Fibroblast of lung (primary cell): ENCODE measurements around the gene LENG9. TPM values are rescaled to one million over a fixed set of nuclear protein-coding genes. Genes with fewer than 3 reads are reported as not detected.
"Not testable (repeated sequence)": the region's sequence is repeated elsewhere in the genome, so short reads cannot be mapped to it uniquely, and the experiment has no call there.

Experiments
- DNase-seq, 2 donors: peaks; one replicate each; pipeline versions ENCODE4 v3.0.0 to v3.0.0-alpha.2; 2010; ENCODE audit warnings: low read depth in 2 of 2
- H2AFZ ChIP-seq: 2 replicates; pipeline ENCODE4 v1.5.1; 2012; ENCODE audit warnings: low read length, control low read depth, inconsistent platforms
- H3K27ac ChIP-seq: 2 replicates; pipeline ENCODE4 v1.5.1; 2011; ENCODE audit warnings: low read length, control low read depth; ENCODE audit not compliant: insufficient read depth
- H3K27me3 ChIP-seq: 2 replicates; pipeline ENCODE4 v1.5.1; 2011; ENCODE audit warnings: mild to moderate bottlenecking, low read length; ENCODE audit not compliant: control insufficient read depth, insufficient read depth
- H3K36me3 ChIP-seq: 2 replicates; pipeline ENCODE4 v1.5.1; 2011; ENCODE audit warnings: low read length; ENCODE audit not compliant: control insufficient read depth, insufficient read depth
- H3K4me1 ChIP-seq: 2 replicates; pipeline ENCODE4 v1.5.1; 2011; ENCODE audit warnings: low read length; ENCODE audit not compliant: control insufficient read depth, insufficient read depth; ENCODE audit errors: extremely low read depth
- H3K4me2 ChIP-seq: 2 replicates; pipeline ENCODE4 v1.5.1; 2011; ENCODE audit warnings: low read length, control low read depth; ENCODE audit not compliant: insufficient read depth; ENCODE audit errors: extremely low read depth
- H3K4me3 ChIP-seq, 4 experiments: fragments of 200-600 bp in 1 of 4; sonication (generic) in 1 of 4; replicated peaks in 1 of 4; 2 replicates each; pipeline ENCODE4 v1.5.1; 2011 to 2016; ENCODE audit warnings: low read length in 4 of 4, low read depth in 3 of 4, mild to moderate bottlenecking in 3 of 4, control low read depth in 2 of 4, inconsistent platforms in 1 of 4, mixed read lengths in 1 of 4; ENCODE audit not compliant: insufficient read depth in 1 of 4; ENCODE audit errors: control extremely low read depth in 1 of 4
- H3K79me2 ChIP-seq: 2 replicates; pipeline ENCODE4 v1.5.1; 2012; ENCODE audit warnings: mild to moderate bottlenecking, low read length, inconsistent platforms; ENCODE audit not compliant: control insufficient read depth, insufficient read depth
- H3K9ac ChIP-seq: 2 replicates; pipeline ENCODE4 v1.5.1; 2011; ENCODE audit warnings: mild to moderate bottlenecking, low read length, control low read depth; ENCODE audit not compliant: insufficient read depth
- H3K9me3 ChIP-seq: 2 replicates; pipeline ENCODE4 v1.5.1; 2012; ENCODE audit warnings: low read depth, low read length; ENCODE audit not compliant: control insufficient read depth, insufficient read depth
- H4K20me1 ChIP-seq: 2 replicates; pipeline ENCODE4 v1.5.1; 2011; ENCODE audit warnings: low read length; ENCODE audit not compliant: control insufficient read depth, insufficient read depth; ENCODE audit errors: extremely low read depth
- CTCF ChIP-seq, 2 donors: IDR thresholded peaks in 1 of 2; conservative IDR thresholded peaks in 1 of 2; 1 replicate in 1 of 2; 2 replicates in 1 of 2; pipeline ENCODE4 v1.5.1; 2011 to 2012; ENCODE audit warnings: low read length in 2 of 2, control low read depth in 1 of 2, inconsistent platforms in 1 of 2, low read depth in 1 of 2, mild to moderate bottlenecking in 1 of 2
- EZH2 ChIP-seq: IDR thresholded peaks from 2 replicates; pipeline ENCODE4 v1.5.1; 2012; ENCODE audit warnings: low read length, control low read depth, mild to moderate bottlenecking; ENCODE audit errors: missing control alignments
- polyA minus RNA-seq: library from RNA; depleted of rRNA, polyadenylated mRNA; stranded (reverse); fragments of >200 nt; gene quantifications from 2 replicates; pipeline ENCODE4 v1.2.3, GENCODE V29; 2011; ENCODE audit warnings: low replicate concordance
- polyA plus RNA-seq, 2 donors: library from polyadenylated mRNA; depleted of rRNA in 1 of 2; stranded (reverse) in 1 of 2; unstranded in 1 of 2; fragments of >200 nt; gene quantifications; 2 replicates each; pipeline ENCODE4 v1.2.1, GENCODE V29; 2011 to 2012; ENCODE audit warnings: missing spikeins in 1 of 2
- total RNA-seq: library from RNA; depleted of rRNA; stranded (reverse); fragments of >200 nt; gene quantifications from 2 replicates; pipeline ENCODE4 v1.2.1, GENCODE V29; 2014

The LENG9 gene
- total RNA-seq (14.6 and 16.7 TPM in 2 replicates), polyA plus RNA-seq (0.46 and 0.84 TPM in 2 replicates), polyA minus RNA-seq (0.70 and 2.3 TPM in 2 replicates)
- 1.7 and 3.1 TPM in 2 replicates for polyA plus RNA-seq (2012)

DNA sequence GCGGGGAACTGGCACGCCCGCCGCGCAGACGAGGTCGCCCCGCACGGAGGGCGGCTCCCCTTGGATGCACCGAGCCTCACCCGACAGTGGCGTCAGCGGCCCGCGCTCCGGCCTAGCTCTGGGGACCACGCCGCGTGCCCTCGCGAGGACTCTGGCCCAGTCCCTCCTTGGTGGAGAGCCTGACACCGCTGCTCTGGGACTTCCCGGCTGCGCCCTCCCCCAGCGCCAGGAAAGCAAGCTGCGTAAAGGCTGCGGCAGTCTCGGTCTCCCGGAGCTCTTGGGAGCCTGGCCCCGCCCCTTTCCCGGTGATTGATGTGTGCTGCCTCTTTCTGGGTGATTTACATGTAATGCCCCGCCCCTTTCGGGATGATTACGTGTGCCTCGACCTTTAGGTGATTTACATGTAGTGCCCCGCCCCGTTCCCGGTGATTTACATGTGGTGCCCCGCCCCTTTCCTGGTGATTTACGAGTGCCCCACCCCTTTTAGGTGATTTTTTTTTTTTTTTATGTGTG, at the start of gene LENG9:
Gene LENG9, minus strand, starts transcription at position 248 of the 513 bp plus-strand sequence. CDS start 252 bp downstream, outside the sequence.
- peak within 1 kb of the TSS; percentile 83 for H3K4me2 ChIP-seq
- peak within 1 kb of the TSS; percentile 31 for H2AFZ ChIP-seq
- H3K9me3 ChIP-seq, result no peaks in the 10 kb centered on the region
- H3K79me2 ChIP-seq, result peaks cover 22% of the 10 kb centered on the region
- peak; percentile 99 for DNase-seq
- peaks cover 26% of the 10 kb centered on the region for H3K36me3 ChIP-seq
- peak within 1 kb of the TSS; percentile 96 for H3K27ac ChIP-seq
- TF ChIP-seq EZH2 (no peak), CTCF (conservative IDR thresholded peaks at IDR 0.05 in 1 of 2, IDR thresholded peaks at IDR 0.05 in 1 of 2; ENCODE audit: low read depth in 1 of 2, low read length in 2 of 2) (no peak)
- H3K27me3 ChIP-seq, result no peaks in the 10 kb centered on the region
- peak within 1 kb of the TSS; percentile 90 for H3K9ac ChIP-seq
- H3K4me3 ChIP-seq, result peak within 1 kb of the TSS; percentile 37 to 69 (median 60)
- peaks cover 22% of the 10 kb centered on the region for H3K4me1 ChIP-seq
- H4K20me1 ChIP-seq, result no peaks in the 10 kb centered on the region

- H3K36me3 ChIP-seq, H3K9me3 ChIP-seq, H3K4me3 ChIP-seq, H3K4me1 ChIP-seq, H3K4me2 ChIP-seq, H3K27me3 ChIP-seq, H3K79me2 ChIP-seq, H3K27ac ChIP-seq, H4K20me1 ChIP-seq, H2AFZ ChIP-seq, DNase-seq, H3K9ac ChIP-seq: not testable (repeated sequence)
Measured at GRCh38 chr19:54509200-54509940, 45.8 kb upstream of the LENG9 start.

DNA sequence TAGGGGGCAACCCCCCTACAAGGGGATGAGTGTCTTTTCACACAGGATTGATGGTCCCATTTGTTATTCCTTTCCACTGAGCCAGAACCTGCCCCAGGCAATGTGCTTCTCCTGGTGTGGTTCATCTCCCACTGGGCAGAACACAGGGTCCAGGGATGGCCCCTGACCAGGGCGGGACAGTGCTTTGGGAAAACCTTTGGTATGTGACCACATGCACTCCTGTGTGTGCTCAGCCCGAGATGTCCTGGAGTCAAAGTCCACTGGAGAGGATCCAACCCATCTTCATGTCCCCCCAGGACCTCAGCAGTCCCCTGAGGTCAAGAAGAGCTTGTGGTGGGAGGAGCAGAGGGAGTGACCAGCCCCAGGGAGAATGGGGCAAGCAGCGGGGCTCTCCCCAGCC, 44.9 kb upstream of the LENG9 start:
- H3K4me3 ChIP-seq, H2AFZ ChIP-seq, H3K4me1 ChIP-seq, H3K27me3 ChIP-seq, H3K36me3 ChIP-seq, H3K27ac ChIP-seq, H3K9me3 ChIP-seq, H3K79me2 ChIP-seq, H4K20me1 ChIP-seq, DNase-seq, H3K9ac ChIP-seq, H3K4me2 ChIP-seq: not testable (repeated sequence)

DNA sequence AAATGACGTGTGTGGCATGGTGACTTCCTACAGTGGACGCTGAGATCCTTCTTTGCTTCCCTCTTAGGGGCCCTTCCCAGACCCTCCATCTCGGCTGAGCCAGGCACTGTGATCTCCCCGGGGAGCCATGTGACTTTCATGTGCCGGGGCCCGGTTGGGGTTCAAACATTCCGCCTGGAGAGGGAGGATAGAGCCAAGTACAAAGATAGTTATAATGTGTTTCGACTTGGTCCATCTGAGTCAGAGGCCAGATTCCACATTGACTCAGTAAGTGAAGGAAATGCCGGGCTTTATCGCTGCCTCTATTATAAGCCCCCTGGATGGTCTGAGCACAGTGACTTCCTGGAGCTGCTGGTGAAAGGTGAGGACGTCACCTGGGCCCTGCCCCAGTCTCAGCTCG, 44.2 kb upstream of the LENG9 start:
- no peak overlapping the region for H3K9ac ChIP-seq
- H3K36me3 ChIP-seq, result no peaks in the 10 kb centered on the region
- no peaks in the 10 kb centered on the region for H3K27me3 ChIP-seq
- H3K4me1 ChIP-seq, result no peaks in the 10 kb centered on the region
- TF ChIP-seq CTCF (conservative IDR thresholded peaks at IDR 0.05 in 1 of 2, IDR thresholded peaks at IDR 0.05 in 1 of 2; ENCODE audit: low read depth in 1 of 2, low read length in 2 of 2) (no peak), EZH2 (no peak)
- H3K79me2 ChIP-seq, result no peaks in the 10 kb centered on the region
- no peak overlapping the region for H3K4me2 ChIP-seq
- no peaks in the 10 kb centered on the region for H4K20me1 ChIP-seq
- DNase-seq, result no peak
- no peaks in the 10 kb centered on the region for H3K9me3 ChIP-seq
- H2AFZ ChIP-seq, result no peak overlapping the region
- no peak overlapping the region for H3K27ac ChIP-seq
- H3K4me3 ChIP-seq, result no peak overlapping the region

GRCh38 chr19:54507038-54507717, 43.6 kb upstream of the LENG9 start:
- H3K27ac ChIP-seq, H3K9me3 ChIP-seq, H3K9ac ChIP-seq, H3K4me2 ChIP-seq, H3K4me3 ChIP-seq, H2AFZ ChIP-seq, H4K20me1 ChIP-seq, H3K27me3 ChIP-seq, DNase-seq, H3K4me1 ChIP-seq, H3K36me3 ChIP-seq, H3K79me2 ChIP-seq: not testable (repeated sequence)
